GM12878 (cell line): Measurements from ENCODE around the gene TOPAZ1. TPM values are rescaled to one million over a fixed set of nuclear protein-coding genes. Genes with fewer than 3 reads are reported as not detected.

Experiments used
- CBX5 ChIP-seq: sonication (generic); IDR thresholded peaks from 2 replicates; pipeline ENCODE4 v1.6.1; 2016; ENCODE audit warnings: low read depth, moderate library complexity, mild to moderate bottlenecking, inconsistent platforms
- CHD2 ChIP-seq: IDR thresholded peaks from 2 replicates; pipeline ENCODE4 v1.6.1; 2011; ENCODE audit warnings: low read depth, low read length, improper control_type of control experiment, borderline replicate concordance
- CREB1 ChIP-seq: IDR thresholded peaks from 2 replicates; pipeline ENCODE4 v1.6.1; 2012; ENCODE audit warnings: low read depth, mild to moderate bottlenecking, inconsistent platforms
- E2F4 ChIP-seq: IDR thresholded peaks from 2 replicates; pipeline ENCODE4 v1.6.1; 2012; ENCODE audit warnings: low read depth, low read length, improper control_type of control experiment
- ELK1 ChIP-seq: IDR thresholded peaks from 2 replicates; pipeline ENCODE4 v1.6.1; 2012; ENCODE audit warnings: low read depth, low read length, improper control_type of control experiment
- GABPA ChIP-seq: IDR thresholded peaks from 2 replicates; pipeline ENCODE4 v1.6.1; 2014; ENCODE audit warnings: antibody characterized with exemption, low read depth, mild to moderate bottlenecking, inconsistent platforms
- MXI1 ChIP-seq: fragments of 150-350 bp; IDR thresholded peaks from 2 replicates; pipeline ENCODE4 v1.6.1; 2011; ENCODE audit warnings: low read depth, mild to moderate bottlenecking, inconsistent platforms, low read length, improper control_type of control experiment
- MYB ChIP-seq: fragments of 150-350 bp; IDR thresholded peaks from 2 replicates; pipeline ENCODE4 v1.6.1; 2014; ENCODE audit warnings: mild to moderate bottlenecking, low read depth, low read length, borderline replicate concordance
- NBN ChIP-seq: fragments of 450-650 bp; IDR thresholded peaks from 2 replicates; pipeline ENCODE4 v1.6.1; 2016
- NR2C1 ChIP-seq: fragments of 450-650 bp; IDR thresholded peaks from 2 replicates; pipeline ENCODE4 v1.6.1; 2017; ENCODE audit warnings: antibody characterized with exemption, mild to moderate bottlenecking, moderate library complexity
- PML ChIP-seq: IDR thresholded peaks from 2 replicates; pipeline ENCODE4 v1.6.1; 2012; ENCODE audit warnings: low read length, inconsistent platforms
- SIN3A ChIP-seq: IDR thresholded peaks from 2 replicates; pipeline ENCODE4 v1.6.1; 2012; ENCODE audit warnings: low read depth, low read length, improper control_type of control experiment
- SMAD5 ChIP-seq: IDR thresholded peaks from 2 replicates; pipeline ENCODE4 v1.6.1; 2016; ENCODE audit warnings: antibody characterized with exemption, low read depth
- SMARCA5 ChIP-seq: fragments of 450-650 bp; IDR thresholded peaks from 2 replicates; pipeline ENCODE4 v1.6.1; 2017; ENCODE audit warnings: mild to moderate bottlenecking
- ZBED1 ChIP-seq: IDR thresholded peaks from 2 replicates; pipeline ENCODE4 v1.6.1; 2016; ENCODE audit warnings: borderline replicate concordance
- ZNF207 ChIP-seq: fragments of 450-650 bp; IDR thresholded peaks from 2 replicates; pipeline ENCODE4 v1.6.1; 2014; ENCODE audit warnings: antibody characterized with exemption, mild to moderate bottlenecking, borderline replicate concordance
- ZNF274 ChIP-seq: IDR thresholded peaks from one replicate; pipeline ENCODE4 v1.8.0; 2011; ENCODE audit not compliant: insufficient read length, insufficient read depth
- ZSCAN29 ChIP-seq: fragments of 450-650 bp; IDR thresholded peaks from 2 replicates; pipeline ENCODE4 v1.6.1; 2017; ENCODE audit warnings: mild to moderate bottlenecking, moderate library complexity
- polyA plus RNA-seq, 11 experiments: library from polyadenylated mRNA; depleted of rRNA in 4 of 11; unstranded in 6 of 11; stranded (reverse) in 5 of 11; fragments of >200 nt; fragmentation: Nextera tagmentation in 4 of 11; fragmentation: Illumina TruSeq in 1 of 11; extraction: Ambion mirVana in 4 of 11; extraction: Trizol in 1 of 11; gene quantifications; 1 replicate in 1 of 11; 2 replicates in 10 of 11; pipeline versions ENCODE4 v1.2.1 to v1.2.3, GENCODE V29; 2011 to 2016; ENCODE audit warnings: inconsistent platforms in 2 of 11, missing spikeins in 2 of 11, low read depth in 1 of 11
- total RNA-seq, 4 experiments: library from RNA; depleted of rRNA in 3 of 4; stranded (reverse); fragments of >200 nt in 3 of 4; fragmentation: Illumina TruSeq in 1 of 4; extraction: Trizol in 1 of 4; gene quantifications; 2 replicates each; pipeline versions ENCODE4 v1.2.1 to v1.2.3, GENCODE V29; 2013 to 2021
- TF ChIP-seq, protein P1 (sequence below): fragments of 450-650 bp; formaldehyde crosslinking; IDR thresholded peaks from 2 replicates; pipeline ENCODE4 v1.4.0; 2020; ENCODE audit warnings: mild to moderate bottlenecking, moderate library complexity
- TF ChIP-seq, protein P2 (sequence below): fragments of 450-650 bp; IDR thresholded peaks from 2 replicates; pipeline ENCODE4 v1.6.1; 2016; ENCODE audit warnings: mild to moderate bottlenecking, moderate library complexity, borderline replicate concordance

The TOPAZ1 gene
- total and polyA plus RNA-seq, 10 of the 15 experiments (the other 5 are each of a cell fraction or from before 2014, with no cell fraction given) = 0.02 TPM; not detected in 9

DNA sequence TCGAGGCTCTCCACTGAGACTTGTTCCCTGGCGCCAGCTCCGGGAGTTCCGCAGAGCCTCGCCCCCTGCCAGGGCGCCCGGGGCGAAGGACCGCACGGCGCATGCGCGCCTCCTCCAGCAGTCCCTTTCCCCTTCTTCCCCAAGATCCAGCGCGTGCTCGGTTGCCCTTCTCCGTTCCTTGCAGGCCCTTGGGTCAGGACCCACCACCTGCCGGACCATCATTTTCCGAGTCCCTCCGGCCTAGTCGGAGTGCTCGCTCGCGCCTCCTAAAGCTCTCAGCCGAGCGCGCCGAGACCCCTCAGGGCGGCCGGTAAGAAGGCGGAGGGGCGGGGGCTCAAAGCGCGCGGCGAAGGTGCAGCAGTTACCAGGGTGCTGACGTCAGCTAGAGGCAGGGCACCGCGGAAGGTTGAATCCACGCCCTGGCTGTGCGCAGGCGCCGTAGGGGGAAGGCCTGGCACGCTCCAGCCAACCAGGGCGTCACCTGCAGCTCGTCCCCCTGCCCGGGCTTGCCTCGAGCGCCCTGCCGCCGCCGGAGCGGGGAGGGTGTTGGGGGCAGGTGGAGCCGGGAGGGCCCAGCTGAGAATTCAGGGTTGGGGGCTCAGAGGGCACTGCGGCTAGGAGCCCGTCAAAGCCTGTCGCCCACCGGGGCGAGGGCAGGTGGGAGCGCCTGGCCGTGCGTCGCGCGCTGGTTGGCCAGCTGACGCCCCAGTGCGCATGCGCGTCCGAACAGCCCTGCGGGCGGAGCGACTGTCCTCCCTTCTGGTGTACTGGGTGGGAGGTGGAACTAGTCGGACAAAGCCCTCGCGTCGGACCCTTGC, 96.5 kb downstream of the TOPAZ1 start, which contains the start of gene TCAIM (continued):
- no peak for TF ChIP-seq ELK1
- TF ChIP-seq ZSCAN29 = no peak
- no peak for TF ChIP-seq SMARCA5
- TF ChIP-seq NBN = 0 out of 2 replicates have a peak, but pooled peaks have one; percentile 82
- TF ChIP-seq SIN3A = 0 out of 2 replicates have a peak, but pooled peaks have one; percentile 49
- TF ChIP-seq, protein P1, sequence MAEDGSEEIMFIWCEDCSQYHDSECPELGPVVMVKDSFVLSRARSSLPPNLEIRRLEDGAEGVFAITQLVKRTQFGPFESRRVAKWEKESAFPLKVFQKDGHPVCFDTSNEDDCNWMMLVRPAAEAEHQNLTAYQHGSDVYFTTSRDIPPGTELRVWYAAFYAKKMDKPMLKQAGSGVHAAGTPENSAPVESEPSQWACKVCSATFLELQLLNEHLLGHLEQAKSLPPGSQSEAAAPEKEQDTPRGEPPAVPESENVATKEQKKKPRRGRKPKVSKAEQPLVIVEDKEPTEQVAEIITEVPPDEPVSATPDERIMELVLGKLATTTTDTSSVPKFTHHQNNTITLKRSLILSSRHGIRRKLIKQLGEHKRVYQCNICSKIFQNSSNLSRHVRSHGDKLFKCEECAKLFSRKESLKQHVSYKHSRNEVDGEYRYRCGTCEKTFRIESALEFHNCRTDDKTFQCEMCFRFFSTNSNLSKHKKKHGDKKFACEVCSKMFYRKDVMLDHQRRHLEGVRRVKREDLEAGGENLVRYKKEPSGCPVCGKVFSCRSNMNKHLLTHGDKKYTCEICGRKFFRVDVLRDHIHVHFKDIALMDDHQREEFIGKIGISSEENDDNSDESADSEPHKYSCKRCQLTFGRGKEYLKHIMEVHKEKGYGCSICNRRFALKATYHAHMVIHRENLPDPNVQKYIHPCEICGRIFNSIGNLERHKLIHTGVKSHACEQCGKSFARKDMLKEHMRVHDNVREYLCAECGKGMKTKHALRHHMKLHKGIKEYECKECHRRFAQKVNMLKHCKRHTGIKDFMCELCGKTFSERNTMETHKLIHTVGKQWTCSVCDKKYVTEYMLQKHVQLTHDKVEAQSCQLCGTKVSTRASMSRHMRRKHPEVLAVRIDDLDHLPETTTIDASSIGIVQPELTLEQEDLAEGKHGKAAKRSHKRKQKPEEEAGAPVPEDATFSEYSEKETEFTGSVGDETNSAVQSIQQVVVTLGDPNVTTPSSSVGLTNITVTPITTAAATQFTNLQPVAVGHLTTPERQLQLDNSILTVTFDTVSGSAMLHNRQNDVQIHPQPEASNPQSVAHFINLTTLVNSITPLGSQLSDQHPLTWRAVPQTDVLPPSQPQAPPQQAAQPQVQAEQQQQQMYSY (CRISPR knock-in tag) = no peak
- no peak for TF ChIP-seq MYB
- TF ChIP-seq SMAD5 = peak; percentile 79; the same call in 1 of the 2 replicates
- TF ChIP-seq, protein P2, sequence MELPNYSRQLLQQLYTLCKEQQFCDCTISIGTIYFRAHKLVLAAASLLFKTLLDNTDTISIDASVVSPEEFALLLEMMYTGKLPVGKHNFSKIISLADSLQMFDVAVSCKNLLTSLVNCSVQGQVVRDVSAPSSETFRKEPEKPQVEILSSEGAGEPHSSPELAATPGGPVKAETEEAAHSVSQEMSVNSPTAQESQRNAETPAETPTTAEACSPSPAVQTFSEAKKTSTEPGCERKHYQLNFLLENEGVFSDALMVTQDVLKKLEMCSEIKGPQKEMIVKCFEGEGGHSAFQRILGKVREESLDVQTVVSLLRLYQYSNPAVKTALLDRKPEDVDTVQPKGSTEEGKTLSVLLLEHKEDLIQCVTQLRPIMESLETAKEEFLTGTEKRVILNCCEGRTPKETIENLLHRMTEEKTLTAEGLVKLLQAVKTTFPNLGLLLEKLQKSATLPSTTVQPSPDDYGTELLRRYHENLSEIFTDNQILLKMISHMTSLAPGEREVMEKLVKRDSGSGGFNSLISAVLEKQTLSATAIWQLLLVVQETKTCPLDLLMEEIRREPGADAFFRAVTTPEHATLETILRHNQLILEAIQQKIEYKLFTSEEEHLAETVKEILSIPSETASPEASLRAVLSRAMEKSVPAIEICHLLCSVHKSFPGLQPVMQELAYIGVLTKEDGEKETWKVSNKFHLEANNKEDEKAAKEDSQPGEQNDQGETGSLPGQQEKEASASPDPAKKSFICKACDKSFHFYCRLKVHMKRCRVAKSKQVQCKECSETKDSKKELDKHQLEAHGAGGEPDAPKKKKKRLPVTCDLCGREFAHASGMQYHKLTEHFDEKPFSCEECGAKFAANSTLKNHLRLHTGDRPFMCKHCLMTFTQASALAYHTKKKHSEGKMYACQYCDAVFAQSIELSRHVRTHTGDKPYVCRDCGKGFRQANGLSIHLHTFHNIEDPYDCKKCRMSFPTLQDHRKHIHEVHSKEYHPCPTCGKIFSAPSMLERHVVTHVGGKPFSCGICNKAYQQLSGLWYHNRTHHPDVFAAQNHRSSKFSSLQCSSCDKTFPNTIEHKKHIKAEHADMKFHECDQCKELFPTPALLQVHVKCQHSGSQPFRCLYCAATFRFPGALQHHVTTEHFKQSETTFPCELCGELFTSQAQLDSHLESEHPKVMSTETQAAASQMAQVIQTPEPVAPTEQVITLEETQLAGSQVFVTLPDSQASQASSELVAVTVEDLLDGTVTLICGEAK = no peak
- 0 out of 2 replicates have a peak, but pooled peaks have one; percentile 13 for TF ChIP-seq E2F4
- TF ChIP-seq NR2C1 = no peak
- TF ChIP-seq CHD2 = 0 out of 2 replicates have a peak, but pooled peaks have one; percentile 54
- TF ChIP-seq GABPA = no peak
- TF ChIP-seq PML = peak; percentile 87; the same call in 1 of the 2 replicates
- no peak for TF ChIP-seq CBX5
- peak; percentile 70 for TF ChIP-seq MXI1
- TF ChIP-seq CREB1 = peak; percentile 87
- TF ChIP-seq ZBED1 = no peak
- no peak for TF ChIP-seq ZNF274
- peak; percentile 69; the same call in 1 of the 2 replicates for TF ChIP-seq ZNF207
